Stimulated activated CD4-positive, alpha-beta T cell treated with anti-CD3 and anti-CD28 coated beads, TNF-alpha, amount 100 ng/mL, for 24 hours (primary cell): ENCODE results near the gene ARPC3.
"Not testable (repeated sequence)": the region's sequence is repeated elsewhere in the genome, so short reads cannot be mapped to it uniquely, and the experiment has no call there.

Source experiments
- DNase-seq, 3 experiments: peaks; one replicate each; pipeline ENCODE4 v3.0.0-alpha.2; 2020; ENCODE audit warnings: low read depth in 3 of 3

The ARPC3 gene

GRCh38 chr12:110449799-110450497 lies at the start of gene ARPC3:
Gene ARPC3 (minus strand): TSS chr12:110450337. CDS start chr12:110450260, 77 bp downstream.
- DNase-seq = peak; percentile 89 to 95 (median 90)

- DNase-seq = no peak
These were observed 49.0 kb upstream of the ARPC3 start for GRCh38 chr12:110498984-110499706.

- no peak for DNase-seq
These were observed 25.3 kb upstream of the ARPC3 start for GRCh38 chr12:110475426-110475825.

GRCh38 chr12:110468214-110469048 lies 18.3 kb upstream of the ARPC3 start, which contains the start of the genes FAM216A and GPN3:
Gene FAM216A (plus strand): TSS chr12:110468845. CDS start chr12:110468876, 31 bp downstream.
Gene GPN3 (minus strand): TSS chr12:110468257. CDS start chr12:110468203, 54 bp downstream.
- peak; percentile 85 to 93 (median 93) for DNase-seq

GRCh38 chr12:110467847-110468213 lies 17.7 kb upstream of the ARPC3 start:
- DNase-seq = no peak

GRCh38 chr12:110466791-110467190 lies 16.7 kb upstream of the ARPC3 start:
- DNase-seq = no peak

GRCh38 chr12:110465765-110466164 lies 15.6 kb upstream of the ARPC3 start:
- not testable (repeated sequence) for DNase-seq

GRCh38 chr12:110465024-110465423 lies 14.9 kb upstream of the ARPC3 start:
- no peak for DNase-seq

- not testable (repeated sequence) for DNase-seq
These were observed 11.1 kb upstream of the ARPC3 start for GRCh38 chr12:110461189-110461588.

- no peak for DNase-seq
These were observed 8.6 kb upstream of the ARPC3 start for GRCh38 chr12:110458756-110459155.

- no peak for DNase-seq
These were observed 3.6 kb upstream of the ARPC3 start for GRCh38 chr12:110453569-110454296.

GRCh38 chr12:110451263-110451662 lies 1.1 kb upstream of the ARPC3 start:
- DNase-seq = no peak

- DNase-seq = no peak
These were observed 5.7 kb downstream of the ARPC3 start for GRCh38 chr12:110444455-110444854.

GRCh38 chr12:110436231-110436630 lies 13.9 kb downstream of the ARPC3 start:
- DNase-seq = no peak

GRCh38 chr12:110431957-110432587 lies 18.1 kb downstream of the ARPC3 start:
- DNase-seq = no peak

GRCh38 chr12:110429676-110430075 lies 20.5 kb downstream of the ARPC3 start:
- not testable (repeated sequence) for DNase-seq

GRCh38 chr12:110426406-110426805 lies 23.7 kb downstream of the ARPC3 start:
- no peak for DNase-seq

- DNase-seq = no peak
These were observed 25.9 kb downstream of the ARPC3 start for GRCh38 chr12:110424237-110424636.

GRCh38 chr12:110421701-110422100 lies 28.4 kb downstream of the ARPC3 start:
- DNase-seq = no peak

- DNase-seq = no peak
These were observed 28.9 kb downstream of the ARPC3 start for GRCh38 chr12:110421159-110421661.

GRCh38 chr12:110420644-110421043 lies 29.5 kb downstream of the ARPC3 start:
- not testable (repeated sequence) for DNase-seq
